Esophagus squamous epithelium (tissue), 5 donors: Measurements from ENCODE around the gene DCTN3. TPM values are rescaled to one million over a fixed set of nuclear protein-coding genes. Genes with fewer than 3 reads are reported as not detected.

Experiments
- DNase-seq: peaks from one replicate; lab custom pipeline; 2025; lab: John Stamatoyannopoulos, UW
- H3K27ac ChIP-seq, 4 donors: fragments of 200-600 bp; sonication (generic); one replicate each; pipeline ENCODE4 v1.5.1; 2016 to 2019; ENCODE audit warnings: mild to moderate bottlenecking in 1 of 4
- H3K27me3 ChIP-seq, 4 donors: fragments of 200-600 bp; sonication (generic); 1 replicate in 3 of 4; 2 replicates in 1 of 4; pipeline versions ENCODE4 v1.5.1 to v1.6.0; 2017 to 2021; ENCODE audit warnings: antibody characterized with exemption in 1 of 4
- H3K36me3 ChIP-seq, 3 donors: fragments of 200-600 bp; sonication (generic); one replicate each; pipeline ENCODE4 v1.5.1; 2016 to 2019
- H3K4me1 ChIP-seq, 3 donors: fragments of 200-600 bp; sonication (generic); one replicate each; pipeline ENCODE4 v1.5.1; 2017 to 2019
- H3K4me3 ChIP-seq, 4 donors: fragments of 200-600 bp; sonication (generic); 1 replicate in 3 of 4; 2 replicates in 1 of 4; pipeline ENCODE4 v1.5.1; 2016 to 2019; ENCODE audit warnings: mild to moderate bottlenecking in 2 of 4, moderate library complexity in 1 of 4
- H3K9me3 ChIP-seq, 3 donors: fragments of 200-600 bp; sonication (generic); one replicate each; pipeline ENCODE4 v1.5.1; 2016 to 2019
- POLR2A ChIP-seq, 4 donors: fragments of 450-650 bp; IDR thresholded peaks; one replicate each; pipeline ENCODE4 v1.6.1; 2017; ENCODE audit warnings: antibody characterized with exemption in 4 of 4, mild to moderate bottlenecking in 4 of 4, moderate library complexity in 3 of 4
- WGBS, 2 donors: methylation state at CpG; one replicate each; pipeline ENCODE4 v1.1.5; 2018; 5-methylcytosine and 5-hydroxymethylcytosine counted together
- intact Hi-C: fragments of 100-400 bp; cut with DNase I; formaldehyde crosslinking; loops from one replicate; pipeline ENCODE4 v1.15.0; 2022
- total RNA-seq, 4 donors: library from RNA; depleted of rRNA; stranded (reverse); fragments of >200 nt; gene quantifications; one replicate each; pipeline ENCODE4 v1.1.0, GENCODE V29; 2016
- TF ChIP-seq, protein P1 (sequence below), 6 experiments: fragments of 450-650 bp in 4 of 6; fragments of 200-600 bp in 2 of 6; sonication (generic) in 2 of 6; IDR thresholded peaks; one replicate each; pipeline ENCODE4 v1.5.1; 2016 to 2019; ENCODE audit warnings: antibody characterized with exemption in 6 of 6, mild to moderate bottlenecking in 4 of 6, moderate library complexity in 4 of 6
- donor health status: DM: yes; HTN: yes; CAD: no.

The DCTN3 gene
- total RNA-seq = 100 to 1,000 TPM in 2 of 4 donors, 10 to 100 TPM in 2; 67.1 to 136 (median 103) TPM

DNA sequence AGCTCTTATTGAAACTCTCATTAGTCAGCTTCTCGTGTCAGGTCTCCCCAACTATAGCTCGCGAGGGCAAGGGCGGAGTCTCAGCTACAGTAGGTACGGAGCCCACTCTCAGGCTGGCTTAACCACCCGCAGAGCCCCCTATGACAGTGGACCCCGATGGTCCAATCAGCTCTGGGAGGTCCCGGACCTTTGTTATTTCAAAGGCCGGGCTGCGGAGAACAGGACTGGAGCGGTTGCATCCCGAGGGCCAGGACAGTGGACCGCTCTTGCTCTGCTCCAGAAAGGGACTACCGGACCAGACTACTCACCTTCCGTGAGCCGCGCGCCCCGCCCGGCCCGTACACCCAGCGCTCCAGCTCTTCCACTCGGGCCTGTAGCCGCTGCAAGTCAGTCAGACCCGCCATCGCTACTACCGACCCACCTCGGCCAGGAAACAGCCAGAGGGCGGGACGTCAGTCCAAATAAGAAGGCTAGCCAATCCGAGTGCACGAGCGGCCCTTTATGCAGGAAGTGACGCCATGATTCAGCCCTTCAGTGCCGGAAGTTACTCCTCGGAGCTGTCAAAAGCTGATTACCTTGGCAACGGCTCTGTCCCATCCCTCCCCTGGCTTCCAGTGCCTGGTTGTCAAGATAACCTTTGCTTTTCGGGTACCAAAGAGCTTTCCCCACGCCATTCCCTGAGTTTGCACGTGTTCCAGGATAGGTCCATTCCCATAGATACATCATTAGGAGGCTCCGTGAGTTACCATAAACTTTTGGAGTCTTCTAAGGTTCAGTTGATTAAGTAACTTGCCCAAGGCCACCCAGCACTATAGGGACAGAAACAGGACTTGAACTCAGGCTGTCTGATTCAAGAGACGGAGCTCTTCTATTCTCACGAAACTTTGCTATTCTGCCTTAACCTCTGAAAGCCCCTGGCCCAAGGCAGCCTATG lies at the start of gene DCTN3:
TSS of gene DCTN3 (minus strand) at position 435 of the 934 bp plus-strand sequence. CDS start at position 404, 31 bp downstream.
- peak in 1 of 4 donors; percentile 49 for TF ChIP-seq POLR2A (IDR thresholded peaks at IDR 0.05)
- TF ChIP-seq, protein P1, sequence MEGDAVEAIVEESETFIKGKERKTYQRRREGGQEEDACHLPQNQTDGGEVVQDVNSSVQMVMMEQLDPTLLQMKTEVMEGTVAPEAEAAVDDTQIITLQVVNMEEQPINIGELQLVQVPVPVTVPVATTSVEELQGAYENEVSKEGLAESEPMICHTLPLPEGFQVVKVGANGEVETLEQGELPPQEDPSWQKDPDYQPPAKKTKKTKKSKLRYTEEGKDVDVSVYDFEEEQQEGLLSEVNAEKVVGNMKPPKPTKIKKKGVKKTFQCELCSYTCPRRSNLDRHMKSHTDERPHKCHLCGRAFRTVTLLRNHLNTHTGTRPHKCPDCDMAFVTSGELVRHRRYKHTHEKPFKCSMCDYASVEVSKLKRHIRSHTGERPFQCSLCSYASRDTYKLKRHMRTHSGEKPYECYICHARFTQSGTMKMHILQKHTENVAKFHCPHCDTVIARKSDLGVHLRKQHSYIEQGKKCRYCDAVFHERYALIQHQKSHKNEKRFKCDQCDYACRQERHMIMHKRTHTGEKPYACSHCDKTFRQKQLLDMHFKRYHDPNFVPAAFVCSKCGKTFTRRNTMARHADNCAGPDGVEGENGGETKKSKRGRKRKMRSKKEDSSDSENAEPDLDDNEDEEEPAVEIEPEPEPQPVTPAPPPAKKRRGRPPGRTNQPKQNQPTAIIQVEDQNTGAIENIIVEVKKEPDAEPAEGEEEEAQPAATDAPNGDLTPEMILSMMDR (IDR thresholded peaks at IDR 0.05) = peak in 2 of 6 experiments; percentile 17 to 29
- H3K4me3 ChIP-seq = peak within 1 kb of the TSS; percentile 74 to 85 (median 78)
- no peaks in the 10 kb centered on the region for H3K9me3 ChIP-seq
- DNase-seq = peak; percentile 79
- peak within 1 kb of the TSS; percentile 60 to 83 (median 79) for H3K27ac ChIP-seq
- intact Hi-C loops = no loop called here
- H3K27me3 ChIP-seq = peaks cover 3 to 37% (median 20%) of the 10 kb centered on the region in 4 donors
- H3K4me1 ChIP-seq = peaks cover 20 to 46% (median 23%) of the 10 kb centered on the region in 3 donors
- WGBS, 2 donors = 3 to 7% methylated on average over 8 to 23 of the region's 43 CpGs
- H3K36me3 ChIP-seq = peaks cover 0 to 36% (median 3%) of the 10 kb centered on the region in 3 donors

DNA sequence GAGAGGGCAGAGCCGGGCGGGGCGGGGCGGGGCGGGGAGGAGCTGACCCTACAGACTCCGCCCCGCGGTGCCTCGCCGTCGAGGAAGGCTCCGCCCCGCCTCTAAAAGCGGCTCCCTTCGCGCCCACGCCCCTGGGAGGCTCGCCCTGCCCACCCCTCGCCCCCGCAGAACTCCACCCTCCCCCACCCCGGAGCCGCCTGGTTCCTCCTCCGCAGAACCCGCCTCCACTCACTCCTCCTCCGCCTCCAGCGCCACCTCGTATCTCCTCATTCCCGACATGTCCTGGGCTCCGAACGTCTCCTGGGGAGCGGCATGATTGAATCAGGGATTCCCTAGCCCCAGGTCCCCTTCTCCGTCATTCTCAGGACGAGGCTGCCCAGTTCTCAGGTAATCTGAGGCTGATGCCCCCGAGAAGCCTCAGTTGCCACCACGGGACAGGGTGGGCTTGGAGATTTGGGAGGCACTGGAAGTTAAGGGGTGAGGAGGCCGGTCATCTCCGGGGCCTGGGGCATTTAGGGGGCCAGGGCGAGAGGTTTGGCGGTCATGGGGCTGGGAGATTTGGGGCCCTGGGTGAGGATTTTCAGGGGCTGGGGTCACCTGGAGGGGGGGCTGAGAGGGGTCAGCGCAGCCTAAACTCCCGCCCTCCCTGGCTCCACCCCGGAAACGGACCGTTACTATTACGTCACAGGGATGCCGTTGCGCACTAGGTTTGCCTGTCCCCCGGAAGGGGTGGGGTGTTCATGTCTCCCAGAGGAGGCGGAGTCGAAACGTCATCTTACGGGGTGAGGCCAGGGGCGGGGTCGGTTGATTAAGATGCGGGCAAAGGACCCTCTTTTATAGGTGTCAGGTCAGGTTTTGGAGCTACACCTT lies 45.3 kb upstream of the DCTN3 start:
- no peaks in the 10 kb centered on the region for H3K27me3 ChIP-seq
- H3K4me1 ChIP-seq = peaks cover 9 to 58% (median 20%) of the 10 kb centered on the region in 3 donors
- no peaks in the 10 kb centered on the region for H3K9me3 ChIP-seq
- peak; percentile 79 for DNase-seq
- H3K4me3 ChIP-seq = peak overlapping the region; percentile 49 to 88 (median 72)
- peaks cover 0 to 20% (median 0%) of the 10 kb centered on the region in 3 donors for H3K36me3 ChIP-seq
- peak in 2 of 4 donors; percentile 76 to 85 for TF ChIP-seq POLR2A (IDR thresholded peaks at IDR 0.05)
- TF ChIP-seq, protein P1 (IDR thresholded peaks at IDR 0.05) = no peak
- intact Hi-C loops = no loop called here
- 7 to 12% methylated on average over 6 of the region's 55 CpGs for WGBS, 2 donors
- H3K27ac ChIP-seq = peak overlapping the region; percentile 94 to 99 (median 98)

DNA sequence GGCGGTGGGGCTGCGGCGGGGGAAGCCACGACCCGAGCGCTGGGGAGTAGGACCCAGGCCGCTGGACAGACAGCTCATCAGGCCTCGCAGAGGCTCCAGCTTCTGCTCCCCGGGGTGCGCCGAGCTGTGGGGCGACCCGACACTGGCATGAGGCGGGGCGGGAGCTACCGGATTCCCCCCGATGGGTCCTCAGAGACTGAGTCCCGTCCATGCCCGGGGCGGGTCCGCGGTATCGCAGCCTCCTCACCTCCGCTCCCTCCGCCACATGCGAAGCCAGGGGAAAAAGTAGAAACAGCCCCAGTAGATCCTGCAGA lies 44.7 kb upstream of the DCTN3 start:
- Histone ChIP-seq H3K4me1 (peaks cover 9 to 62% (median 20%) of the 10 kb centered on the region in 3 donors), H3K36me3 (peaks cover 0 to 24% (median 0%) of the 10 kb centered on the region in 3 donors), H3K4me3 (peak overlapping the region; percentile 49 to 88 (median 72)), H3K27me3 (no peaks in the 10 kb centered on the region), H3K9me3 (no peaks in the 10 kb centered on the region), H3K27ac (peak overlapping the region; percentile 94 to 99 (median 98))
- DNase-seq = no peak
- TF ChIP-seq, protein P1 (IDR thresholded peaks at IDR 0.05) = no peak
- TF ChIP-seq POLR2A (IDR thresholded peaks at IDR 0.05) = peak in 1 of 4 donors; percentile 6
- 5 to 15% methylated on average over 8 to 10 of the region's 26 CpGs for WGBS, 2 donors
- intact Hi-C loops = no loop called here

DNA sequence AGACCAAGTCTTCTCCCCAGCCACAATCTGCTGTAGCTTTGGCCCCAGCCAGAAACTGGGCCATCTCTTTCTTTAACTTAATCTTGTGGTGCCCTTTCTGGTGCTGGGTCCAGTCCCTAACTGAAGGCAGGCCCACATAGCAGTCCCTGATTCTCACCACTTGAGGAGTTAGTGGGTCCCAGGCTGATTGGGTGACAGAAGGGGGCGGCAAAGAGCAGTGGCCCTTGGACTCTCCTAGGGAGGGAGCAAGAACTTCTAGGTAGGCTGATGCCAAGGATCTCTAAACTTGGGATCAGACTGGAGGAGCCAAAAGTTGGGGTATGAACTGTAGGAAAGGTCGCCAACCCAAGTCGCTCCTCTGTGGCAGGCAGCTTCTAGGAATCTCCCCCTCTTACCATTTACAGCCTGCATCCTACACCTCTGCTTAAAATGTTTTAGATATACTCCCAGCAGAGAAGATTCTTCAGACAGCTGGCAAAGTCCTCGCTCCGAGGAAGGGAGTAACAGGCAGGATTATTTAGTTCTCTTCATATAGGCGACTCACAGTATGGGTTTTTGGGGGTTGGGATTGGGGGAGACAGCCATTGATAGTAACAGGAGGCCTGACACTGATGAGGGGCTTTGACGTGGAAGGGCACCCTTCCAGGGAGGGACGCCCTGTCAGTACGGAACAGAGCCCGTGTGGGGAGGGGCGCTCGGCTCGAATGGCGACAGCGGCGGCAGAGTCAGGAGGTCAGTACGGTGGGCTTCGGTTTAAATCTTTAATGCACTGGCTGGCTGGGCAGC lies 44.2 kb upstream of the DCTN3 start:
- 23 to 40% methylated on average over 6 to 17 of the region's 18 CpGs for WGBS, 2 donors
- H3K9me3 ChIP-seq = no peaks in the 10 kb centered on the region

More for the DNA sequence above, 44.2 kb upstream of the DCTN3 start:
- no peak for DNase-seq
- no peaks in the 10 kb centered on the region for H3K27me3 ChIP-seq
- no peak for TF ChIP-seq POLR2A (IDR thresholded peaks at IDR 0.05)
- TF ChIP-seq, protein P1 (IDR thresholded peaks at IDR 0.05) = peak; percentile 61 to 79 (median 72)
- peak overlapping the region; percentile 94 to 99 (median 98) for H3K27ac ChIP-seq
- peaks cover 0 to 24% (median 0%) of the 10 kb centered on the region in 3 donors for H3K36me3 ChIP-seq
- intact Hi-C loops = no loop called here
- peaks cover 9 to 68% (median 20%) of the 10 kb centered on the region in 3 donors for H3K4me1 ChIP-seq
- H3K4me3 ChIP-seq = peak overlapping the region; percentile 49 to 88 (median 72)
